Stimulated activated CD4-positive, alpha-beta T cell treated with anti-CD3 and anti-CD28 coated beads, Interleukin-12 subunit alpha, Interleukin-12 subunit beta, amount 100 ng/mL, for 4 hours (primary cell): ENCODE results near the gene KCNE4.

Experiments
- DNase-seq: peaks from one replicate; pipeline ENCODE4 v3.0.0-alpha.2; 2020

The KCNE4 gene

GRCh38 chr2:223088866-223089265 lies 36.9 kb downstream of the KCNE4 start:
- DNase-seq = no peak

- no peak for DNase-seq
Measured at GRCh38 chr2:223090039-223090438, 38.0 kb downstream of the KCNE4 start.

- no peak for DNase-seq
Measured at GRCh38 chr2:223090540-223091235, 38.7 kb downstream of the KCNE4 start.

- no peak for DNase-seq
Measured at GRCh38 chr2:223092667-223093066, 40.7 kb downstream of the KCNE4 start.

- DNase-seq = no peak
Measured at GRCh38 chr2:223093436-223094241, 41.6 kb downstream of the KCNE4 start.

GRCh38 chr2:223095207-223095606 lies 43.2 kb downstream of the KCNE4 start:
- DNase-seq = no peak

GRCh38 chr2:223096235-223096970 lies 44.4 kb downstream of the KCNE4 start:
- no peak for DNase-seq

GRCh38 chr2:223097888-223098383 lies 45.9 kb downstream of the KCNE4 start:
- no peak for DNase-seq

- no peak for DNase-seq
Measured at GRCh38 chr2:223099561-223099960, 47.6 kb downstream of the KCNE4 start.

GRCh38 chr2:223100061-223100511 lies 48.1 kb downstream of the KCNE4 start:
- DNase-seq = no peak

- DNase-seq = no peak
Measured at GRCh38 chr2:223101340-223102039, 49.5 kb downstream of the KCNE4 start.

- DNase-seq = no peak
Measured at GRCh38 chr2:223102040-223102400, 50.0 kb downstream of the KCNE4 start.

- no peak for DNase-seq
Measured at GRCh38 chr2:223102450-223102849, 50.5 kb downstream of the KCNE4 start.

- no peak for DNase-seq
Measured at GRCh38 chr2:223104336-223105132, 52.5 kb downstream of the KCNE4 start.
